ENCODE results near the gene CACNA2D3. TPM values are rescaled to one million over a fixed set of nuclear protein-coding genes. Genes with fewer than 3 reads are reported as not detected.

CACNA2D3 gene
- total RNA-seq, 1 donor from 2014 or later: 0.70 TPM

GRCh38 chr3:54557538-54558428, 435.4 kb downstream of the CACNA2D3 start:
- Histone ChIP-seq H3K27me3 (ENCODE audit: insufficient read depth, low read length) (no peaks in the 10 kb centered on the region), H3K79me2 (ENCODE audit: insufficient read depth, low read length) (no peaks in the 10 kb centered on the region), H3K27ac (ENCODE audit: low read depth, low read length) (no peak overlapping the region), H3K36me3 (ENCODE audit: insufficient read depth, low read length) (no peaks in the 10 kb centered on the region), H3K4me1 (ENCODE audit: insufficient read depth, low read length) (no peaks in the 10 kb centered on the region), H3K9me3 (ENCODE audit: insufficient read depth, low read depth, low read length) (no peaks in the 10 kb centered on the region), H4K20me1 (ENCODE audit: insufficient read depth, low read length) (no peaks in the 10 kb centered on the region), H3K9ac (ENCODE audit: low read length) (no peak overlapping the region), H3K4me3 (ENCODE audit: insufficient read depth, low read depth, low read length) (no peak overlapping the region), H2AFZ (ENCODE audit: low read depth, low read length) (no peak overlapping the region), H3K4me2 (ENCODE audit: low read length) (no peak overlapping the region)
- no peaks in the 10 kb centered on the region for H3K36me3 Mint-ChIP-seq (ENCODE audit: low read depth, unreplicated experiment)
- H3K9me3 Mint-ChIP-seq (ENCODE audit: unreplicated experiment): no peaks in the 10 kb centered on the region
- no peak overlapping the region for H3K4me3 Mint-ChIP-seq (ENCODE audit: unreplicated experiment)
- TF ChIP-seq CTCF (IDR thresholded peaks at IDR 0.05; ENCODE audit: insufficient read depth, low read depth, low read length): no peak
- no peak for TF ChIP-seq EZH2 (IDR thresholded peaks at IDR 0.05; ENCODE audit: insufficient read depth, low read length)
- no peak overlapping the region for H3K27ac Mint-ChIP-seq (ENCODE audit: unreplicated experiment)
- no peak for FAIRE-seq
- no peaks in the 10 kb centered on the region for H3K4me1 Mint-ChIP-seq (ENCODE audit: low read depth, unreplicated experiment)
- DNase-seq (ENCODE audit: low read depth): peak; percentile 8
- no peaks in the 10 kb centered on the region for H3K27me3 Mint-ChIP-seq (ENCODE audit: low read depth, unreplicated experiment)

GRCh38 chr3:54563501-54564200, 441.3 kb downstream of the CACNA2D3 start:
- no peak overlapping the region for H3K4me3 ChIP-seq (ENCODE audit: insufficient read depth, low read depth, low read length)
- FAIRE-seq (no peak), DNase-seq (ENCODE audit: low read depth) (no peak)
- H2AFZ ChIP-seq (ENCODE audit: low read depth, low read length): no peak overlapping the region
- Mint-ChIP-seq H3K4me3 (ENCODE audit: unreplicated experiment) (no peak overlapping the region), H3K27ac (ENCODE audit: unreplicated experiment) (no peak overlapping the region), H3K36me3 (ENCODE audit: low read depth, unreplicated experiment) (peaks cover 1% of the 10 kb centered on the region), H3K4me1 (ENCODE audit: low read depth, unreplicated experiment) (no peaks in the 10 kb centered on the region), H3K9me3 (ENCODE audit: unreplicated experiment) (no peaks in the 10 kb centered on the region), H3K27me3 (ENCODE audit: low read depth, unreplicated experiment) (no peaks in the 10 kb centered on the region)
- H3K9me3 ChIP-seq (ENCODE audit: insufficient read depth, low read depth, low read length): no peaks in the 10 kb centered on the region
- no peaks in the 10 kb centered on the region for H4K20me1 ChIP-seq (ENCODE audit: insufficient read depth, low read length)
- H3K9ac ChIP-seq (ENCODE audit: low read length): no peak overlapping the region
- H3K27me3 ChIP-seq (ENCODE audit: insufficient read depth, low read length): no peaks in the 10 kb centered on the region
- H3K4me2 ChIP-seq (ENCODE audit: low read length): no peak overlapping the region
- no peak overlapping the region for H3K27ac ChIP-seq (ENCODE audit: low read depth, low read length)
- TF ChIP-seq EZH2 (IDR thresholded peaks at IDR 0.05; ENCODE audit: insufficient read depth, low read length): no peak
- no peak for TF ChIP-seq CTCF (IDR thresholded peaks at IDR 0.05; ENCODE audit: insufficient read depth, low read depth, low read length)
- H3K36me3 ChIP-seq (ENCODE audit: insufficient read depth, low read length): no peaks in the 10 kb centered on the region
- H3K79me2 ChIP-seq (ENCODE audit: insufficient read depth, low read length): no peaks in the 10 kb centered on the region
- no peaks in the 10 kb centered on the region for H3K4me1 ChIP-seq (ENCODE audit: insufficient read depth, low read length)
